Measurements from ENCODE around the gene CDHR3.

- TF ChIP-seq EP300 (conservative IDR thresholded peaks at IDR 0.05; ENCODE audit: poor library complexity, severe bottlenecking) (no peak), CTCF (IDR thresholded peaks at IDR 0.05; ENCODE audit: poor library complexity, severe bottlenecking) (no peak), RAD21 (conservative IDR thresholded peaks at IDR 0.05) (no peak), SMC3 (conservative IDR thresholded peaks at IDR 0.05; ENCODE audit: poor library complexity) (no peak), REST (IDR thresholded peaks at IDR 0.05; ENCODE audit: borderline replicate concordance) (no peak), EZH2 (IDR thresholded peaks at IDR 0.05; ENCODE audit: borderline replicate concordance, insufficient read depth, low read length, poor library complexity, severe bottlenecking) (no peak), TAF1 (IDR thresholded peaks at IDR 0.05; ENCODE audit: low read depth) (no peak)
Measured at GRCh38 chr7:106064771-106065574, 101.9 kb downstream of the CDHR3 start.
